ENCODE measurements around the gene HIGD2B.
"Not testable (repeated sequence)": the region's sequence is repeated elsewhere in the genome, so short reads cannot be mapped to it uniquely, and the experiment has no call there.

HIGD2B gene
- total RNA-seq: 0 to 0.25 (median 0.10) reads per million in 9 experiments

GRCh38 chr15:72685925-72686794, at the start of gene HIGD2B, which contains the start of gene BBS4:
TSS of gene HIGD2B (minus strand) at chr15:72686182. CDS start at chr15:72676374, 9,808 bp downstream.
TSS of gene BBS4 (plus strand) at chr15:72686207. CDS start at chr15:72686228, 21 bp downstream.
- Mint-ChIP-seq H3K36me3 (ENCODE audit: insufficient read depth) (peaks cover 8% of the 10 kb centered on the region), H3K9me3 (no peaks in the 10 kb centered on the region), H3K27me3 (no peaks in the 10 kb centered on the region), H3K4me3 (peak within 1 kb of the TSS; percentile 96 to 97), H3K4me1 (ENCODE audit: low read depth in 2 of 2) (peaks cover 8 to 14% of the 10 kb centered on the region in 2 donors), H3K27ac (peak within 1 kb of the TSS; percentile 95 to 99)
- DNase-seq (peak; percentile 79 to 81 (median 80)), ATAC-seq (replicated peaks) (peak; percentile 96)

- H3K27me3 Mint-ChIP-seq: no peaks in the 10 kb centered on the region
- H3K4me1 Mint-ChIP-seq (ENCODE audit: low read depth in 2 of 2): peaks cover 14 to 29% of the 10 kb centered on the region in 2 donors
- H3K27ac Mint-ChIP-seq: peak overlapping the region in 1 of 2 donors; percentile 2
Observed at GRCh38 chr15:72735111-72735510, 49.1 kb upstream of the HIGD2B start.

GRCh38 chr15:72733941-72734738, 48.2 kb upstream of the HIGD2B start:
- peaks cover 15% of the 10 kb centered on the region for H3K36me3 Mint-ChIP-seq (ENCODE audit: insufficient read depth)
- H3K4me1 Mint-ChIP-seq (ENCODE audit: low read depth in 2 of 2): peaks cover 7 to 20% of the 10 kb centered on the region in 2 donors
- H3K4me3 Mint-ChIP-seq: no peak overlapping the region
- H3K27ac Mint-ChIP-seq: peak overlapping the region in 1 of 2 donors; percentile 2
- no peak for ATAC-seq (replicated peaks)
- H3K9me3 Mint-ChIP-seq: no peaks in the 10 kb centered on the region
- no peak for DNase-seq
- no peaks in the 10 kb centered on the region for H3K27me3 Mint-ChIP-seq

More at GRCh38 chr15:72735111-72735510, 49.1 kb upstream of the HIGD2B start:
- peaks cover 13% of the 10 kb centered on the region for H3K36me3 Mint-ChIP-seq (ENCODE audit: insufficient read depth)
- no peak for DNase-seq
- ATAC-seq (replicated peaks): no peak
- no peak overlapping the region for H3K4me3 Mint-ChIP-seq
- no peaks in the 10 kb centered on the region for H3K9me3 Mint-ChIP-seq

- H3K27ac Mint-ChIP-seq: peak overlapping the region in 1 of 2 donors; percentile 39
- no peaks in the 10 kb centered on the region for H3K9me3 Mint-ChIP-seq
- DNase-seq (no peak), ATAC-seq (replicated peaks) (no peak)
- peaks cover 19% of the 10 kb centered on the region for H3K36me3 Mint-ChIP-seq (ENCODE audit: insufficient read depth)
- H3K4me3 Mint-ChIP-seq: no peak overlapping the region
- H3K27me3 Mint-ChIP-seq: no peaks in the 10 kb centered on the region
- H3K4me1 Mint-ChIP-seq (ENCODE audit: low read depth in 2 of 2): peaks cover 3 to 20% of the 10 kb centered on the region in 2 donors
Observed at GRCh38 chr15:72732516-72732915, 46.5 kb upstream of the HIGD2B start.

GRCh38 chr15:72732086-72732485, 46.1 kb upstream of the HIGD2B start:
- no peak overlapping the region for H3K4me3 Mint-ChIP-seq
- ATAC-seq (replicated peaks): no peak

GRCh38 chr15:72728821-72729220, 42.8 kb upstream of the HIGD2B start:
- H3K27me3 Mint-ChIP-seq: no peaks in the 10 kb centered on the region

More at GRCh38 chr15:72732086-72732485, 46.1 kb upstream of the HIGD2B start:
- H3K9me3 Mint-ChIP-seq: no peaks in the 10 kb centered on the region
- peaks cover 15% of the 10 kb centered on the region for H3K36me3 Mint-ChIP-seq (ENCODE audit: insufficient read depth)
- H3K27me3 Mint-ChIP-seq: no peaks in the 10 kb centered on the region
- peaks cover 3 to 20% of the 10 kb centered on the region in 2 donors for H3K4me1 Mint-ChIP-seq (ENCODE audit: low read depth in 2 of 2)
- no peak overlapping the region for H3K27ac Mint-ChIP-seq
- DNase-seq: no peak

GRCh38 chr15:72728249-72728648, 42.3 kb upstream of the HIGD2B start:
- H3K27me3 Mint-ChIP-seq; DNase-seq; H3K4me1 Mint-ChIP-seq (ENCODE audit: low read depth in 2 of 2); H3K9me3 Mint-ChIP-seq; H3K36me3 Mint-ChIP-seq (ENCODE audit: insufficient read depth); ATAC-seq (replicated peaks); H3K4me3 Mint-ChIP-seq: not testable (repeated sequence)
- peak overlapping the region in 1 of 2 donors; percentile 10 for H3K27ac Mint-ChIP-seq

More at GRCh38 chr15:72728821-72729220, 42.8 kb upstream of the HIGD2B start:
- Mint-ChIP-seq H3K4me3 (no peak overlapping the region), H3K27ac (no peak overlapping the region), H3K9me3 (no peaks in the 10 kb centered on the region), H3K4me1 (ENCODE audit: low read depth in 2 of 2) (peaks cover 3 to 11% of the 10 kb centered on the region in 2 donors), H3K36me3 (ENCODE audit: insufficient read depth) (peaks cover 7% of the 10 kb centered on the region)
- ATAC-seq (replicated peaks) (no peak), DNase-seq (no peak)

GRCh38 chr15:72727154-72727553, 41.2 kb upstream of the HIGD2B start:
- H3K27me3 Mint-ChIP-seq: no peaks in the 10 kb centered on the region
- H3K4me1 Mint-ChIP-seq (ENCODE audit: low read depth in 2 of 2): peaks cover 0 to 2% of the 10 kb centered on the region in 2 donors
- peaks cover 7% of the 10 kb centered on the region for H3K36me3 Mint-ChIP-seq (ENCODE audit: insufficient read depth)
- DNase-seq (no peak), ATAC-seq (replicated peaks) (no peak)
- H3K4me3 Mint-ChIP-seq: no peak overlapping the region
- peak overlapping the region in 1 of 2 donors; percentile 10 for H3K27ac Mint-ChIP-seq
- no peaks in the 10 kb centered on the region for H3K9me3 Mint-ChIP-seq

GRCh38 chr15:72725851-72726250, 39.9 kb upstream of the HIGD2B start:
- not testable (repeated sequence) for ATAC-seq (replicated peaks); H3K4me1 Mint-ChIP-seq (ENCODE audit: low read depth in 2 of 2); DNase-seq; H3K36me3 Mint-ChIP-seq (ENCODE audit: insufficient read depth); H3K27me3 Mint-ChIP-seq; H3K4me3 Mint-ChIP-seq; H3K9me3 Mint-ChIP-seq
- peak overlapping the region in 1 of 2 donors; percentile 68 for H3K27ac Mint-ChIP-seq

- no peak for ATAC-seq (replicated peaks)
- Mint-ChIP-seq H3K27me3 (no peaks in the 10 kb centered on the region), H3K27ac (no peak overlapping the region), H3K9me3 (no peaks in the 10 kb centered on the region), H3K4me3 (no peak overlapping the region), H3K36me3 (ENCODE audit: insufficient read depth) (peaks cover 7% of the 10 kb centered on the region), H3K4me1 (ENCODE audit: low read depth in 2 of 2) (peaks cover 0 to 2% of the 10 kb centered on the region in 2 donors)
- DNase-seq: no peak
Observed at GRCh38 chr15:72725446-72725845, 39.5 kb upstream of the HIGD2B start.

- no peak overlapping the region for H3K27ac Mint-ChIP-seq
- ATAC-seq (replicated peaks): no peak
- no peaks in the 10 kb centered on the region for H3K9me3 Mint-ChIP-seq
- no peak overlapping the region for H3K4me3 Mint-ChIP-seq
- DNase-seq: no peak
- peaks cover 0 to 2% of the 10 kb centered on the region in 2 donors for H3K4me1 Mint-ChIP-seq (ENCODE audit: low read depth in 2 of 2)
- no peaks in the 10 kb centered on the region for H3K27me3 Mint-ChIP-seq
- H3K36me3 Mint-ChIP-seq (ENCODE audit: insufficient read depth): peaks cover 7% of the 10 kb centered on the region
Observed at GRCh38 chr15:72724028-72724427, 38.0 kb upstream of the HIGD2B start.

- Mint-ChIP-seq H3K27ac (peak overlapping the region in 1 of 2 donors; percentile 39), H3K27me3 (no peaks in the 10 kb centered on the region), H3K4me3 (no peak overlapping the region), H3K4me1 (ENCODE audit: low read depth in 2 of 2) (peaks cover 0 to 2% of the 10 kb centered on the region in 2 donors), H3K36me3 (ENCODE audit: insufficient read depth) (peaks cover 13% of the 10 kb centered on the region), H3K9me3 (no peaks in the 10 kb centered on the region)
- peak; percentile 59 to 65 (median 64) for DNase-seq
- ATAC-seq (replicated peaks): no peak
Observed at GRCh38 chr15:72722071-72722696, 36.2 kb upstream of the HIGD2B start.

Measured in effector memory CD8-positive, alpha-beta T cell (primary cell).